ENCODE data around the gene SDK1.

- TF ChIP-seq, protein P1, sequence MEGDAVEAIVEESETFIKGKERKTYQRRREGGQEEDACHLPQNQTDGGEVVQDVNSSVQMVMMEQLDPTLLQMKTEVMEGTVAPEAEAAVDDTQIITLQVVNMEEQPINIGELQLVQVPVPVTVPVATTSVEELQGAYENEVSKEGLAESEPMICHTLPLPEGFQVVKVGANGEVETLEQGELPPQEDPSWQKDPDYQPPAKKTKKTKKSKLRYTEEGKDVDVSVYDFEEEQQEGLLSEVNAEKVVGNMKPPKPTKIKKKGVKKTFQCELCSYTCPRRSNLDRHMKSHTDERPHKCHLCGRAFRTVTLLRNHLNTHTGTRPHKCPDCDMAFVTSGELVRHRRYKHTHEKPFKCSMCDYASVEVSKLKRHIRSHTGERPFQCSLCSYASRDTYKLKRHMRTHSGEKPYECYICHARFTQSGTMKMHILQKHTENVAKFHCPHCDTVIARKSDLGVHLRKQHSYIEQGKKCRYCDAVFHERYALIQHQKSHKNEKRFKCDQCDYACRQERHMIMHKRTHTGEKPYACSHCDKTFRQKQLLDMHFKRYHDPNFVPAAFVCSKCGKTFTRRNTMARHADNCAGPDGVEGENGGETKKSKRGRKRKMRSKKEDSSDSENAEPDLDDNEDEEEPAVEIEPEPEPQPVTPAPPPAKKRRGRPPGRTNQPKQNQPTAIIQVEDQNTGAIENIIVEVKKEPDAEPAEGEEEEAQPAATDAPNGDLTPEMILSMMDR (IDR thresholded peaks at IDR 0.05 in 4 of 5, conservative IDR thresholded peaks at IDR 0.05 in 1 of 5), result no peak
- TF ChIP-seq POLR2A (IDR thresholded peaks at IDR 0.05), result no peak
Observed at GRCh38 chr7:4162884-4163564, 862.0 kb downstream of the SDK1 start.
